Ammon's horn (tissue), 1 donor: ENCODE results near the gene RRAS2.
"Not testable (repeated sequence)": the region's sequence is repeated elsewhere in the genome, so short reads cannot be mapped to it uniquely, and the experiment has no call there.

Experiments
- DNase-seq: peaks from one replicate; pipeline ENCODE4 v3.0.0-alpha.2; 2016; ENCODE audit warnings: low spot score

Gene RRAS2

GRCh38 chr11:14358729-14359439 is at the start of gene RRAS2:
RRAS2 (minus strand) TSS chr11:14359183; CDS start chr11:14358870, 313 bp downstream.
- peak; percentile 79 for DNase-seq

GRCh38 chr11:14408612-14409011 is 49.6 kb upstream of the RRAS2 start:
- DNase-seq = no peak

DNA sequence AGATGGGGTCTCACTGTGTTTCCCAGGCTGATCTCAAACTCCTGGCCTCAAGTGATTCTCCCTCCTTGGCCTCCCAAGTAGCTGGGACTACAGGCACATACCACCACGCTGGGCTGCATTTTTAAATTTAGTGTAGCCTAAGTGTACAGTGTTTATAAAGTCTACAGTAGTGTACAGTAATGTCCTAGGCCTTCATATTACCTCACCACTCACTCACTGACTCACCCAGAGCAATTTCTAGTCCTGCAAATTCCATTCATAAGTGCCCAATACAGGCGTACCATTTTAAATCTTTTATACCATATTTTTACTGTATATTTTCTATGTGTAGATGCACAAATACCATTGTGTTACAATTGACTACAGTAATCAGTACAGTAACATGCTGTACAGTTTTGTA is 47.1 kb upstream of the RRAS2 start:
- DNase-seq = not testable (repeated sequence)

- not testable (repeated sequence) for DNase-seq
Measured at GRCh38 chr11:14403528-14403927, 44.5 kb upstream of the RRAS2 start.

DNA sequence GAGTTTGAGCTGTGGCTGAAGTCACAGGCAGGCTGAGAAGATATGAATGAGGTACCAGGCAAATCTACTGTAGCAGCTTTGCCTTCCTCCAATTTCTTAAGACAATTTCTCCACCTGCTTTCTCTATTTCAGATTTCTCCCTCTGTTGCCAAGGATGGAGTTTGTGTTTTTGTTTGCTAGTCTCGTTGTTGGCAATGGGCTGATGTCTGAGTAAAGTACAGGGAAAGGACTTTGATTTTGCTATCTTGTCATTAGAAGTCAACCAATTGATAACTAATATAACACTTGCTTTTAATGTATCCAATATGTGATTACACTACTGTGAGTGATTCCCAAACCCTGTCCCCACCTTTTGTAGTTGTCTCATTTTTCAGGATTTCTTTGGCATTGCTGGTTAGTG is 40.1 kb upstream of the RRAS2 start:
- no peak for DNase-seq

- DNase-seq = peak; percentile 22
Measured at GRCh38 chr11:14396273-14396672, 37.3 kb upstream of the RRAS2 start.

DNA sequence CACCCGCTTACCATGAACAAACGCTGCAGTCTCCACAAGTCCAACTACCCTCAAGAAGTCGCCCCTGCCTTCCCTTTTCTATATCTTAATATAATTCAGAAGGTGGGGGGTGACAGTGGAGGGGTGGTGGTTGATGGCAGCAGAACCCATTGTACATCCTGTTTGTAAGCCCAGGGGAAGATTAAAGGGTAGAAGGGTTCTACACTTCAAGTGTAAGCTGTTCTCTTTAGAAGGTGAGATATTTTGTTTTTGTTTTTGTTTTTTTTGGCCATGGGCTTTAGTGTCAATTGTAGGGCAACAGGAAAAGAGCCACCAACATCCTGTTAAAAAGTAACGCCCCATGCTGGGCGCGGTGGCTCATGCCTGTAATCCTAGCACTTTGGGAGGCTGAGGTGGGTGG is 34.9 kb upstream of the RRAS2 start:
- no peak for DNase-seq

DNA sequence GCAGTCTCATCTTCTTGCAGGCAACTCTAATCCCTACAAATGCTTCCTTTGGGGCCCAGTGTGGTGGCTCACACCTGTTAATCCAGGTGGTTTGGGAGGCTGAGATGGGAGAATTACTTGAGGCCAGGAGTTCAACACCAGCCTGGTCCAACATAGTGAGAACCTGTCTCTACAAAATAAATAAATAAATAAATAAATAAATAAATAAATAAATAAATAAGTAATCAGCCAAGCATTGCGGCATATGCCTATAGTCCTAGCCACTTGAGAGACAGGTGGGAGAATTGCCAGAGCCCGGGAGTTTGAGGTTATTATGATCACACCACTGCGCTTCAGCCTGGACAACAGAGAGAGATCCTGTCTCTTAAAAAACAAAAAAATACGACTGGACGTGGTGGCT is 34.1 kb upstream of the RRAS2 start:
- DNase-seq = no peak

- DNase-seq = no peak
Measured at GRCh38 chr11:14390669-14391068, 31.7 kb upstream of the RRAS2 start.

- no peak for DNase-seq
Measured at GRCh38 chr11:14388352-14388751, 29.4 kb upstream of the RRAS2 start.

- peak; percentile 96 for DNase-seq
Measured at GRCh38 chr11:14386895-14387480, 28.0 kb upstream of the RRAS2 start.

GRCh38 chr11:14386081-14386480 is 27.1 kb upstream of the RRAS2 start:
- DNase-seq = no peak

- no peak for DNase-seq
Measured at GRCh38 chr11:14384338-14384737, 25.4 kb upstream of the RRAS2 start.

GRCh38 chr11:14381968-14382367 is 23.0 kb upstream of the RRAS2 start:
- no peak for DNase-seq

DNA sequence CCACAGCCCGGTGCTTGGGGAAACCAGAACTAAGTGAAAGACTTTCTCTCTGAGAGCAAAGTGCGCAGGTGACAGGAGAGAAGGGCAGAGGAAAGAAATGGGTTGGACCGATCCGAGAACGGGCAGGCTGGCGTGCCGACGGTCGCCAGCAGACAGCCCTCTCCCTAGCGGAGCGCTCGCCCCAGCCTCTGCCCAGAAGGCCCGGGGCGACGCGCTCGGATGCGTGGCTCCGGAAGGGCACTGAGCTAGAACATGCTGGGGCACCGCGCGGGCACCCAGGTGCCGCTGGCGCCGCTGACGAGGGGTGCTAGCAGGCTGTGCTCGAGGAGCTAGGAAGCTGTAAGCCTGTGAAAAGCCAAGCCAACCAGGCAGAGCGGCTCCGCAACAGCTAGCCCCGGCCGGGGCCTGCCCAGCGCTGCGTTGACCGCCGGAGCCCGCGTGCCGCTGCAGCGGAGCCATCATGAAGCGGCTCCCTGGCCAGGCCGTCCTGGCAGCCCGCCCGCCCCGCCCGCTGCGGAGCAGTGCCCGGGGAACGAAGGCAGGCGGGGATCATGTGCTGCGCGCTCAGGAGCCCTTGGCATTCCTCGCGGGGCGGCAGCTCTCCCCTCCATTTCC is 22.1 kb upstream of the RRAS2 start:
- DNase-seq = peak; percentile 72

- DNase-seq = no peak
Measured at GRCh38 chr11:14380125-14380936, 21.3 kb upstream of the RRAS2 start.

GRCh38 chr11:14378171-14378570 is 19.2 kb upstream of the RRAS2 start:
- no peak for DNase-seq

GRCh38 chr11:14376920-14377319 is 17.9 kb upstream of the RRAS2 start:
- no peak for DNase-seq

GRCh38 chr11:14374922-14375830 is 16.2 kb upstream of the RRAS2 start:
- no peak for DNase-seq

DNA sequence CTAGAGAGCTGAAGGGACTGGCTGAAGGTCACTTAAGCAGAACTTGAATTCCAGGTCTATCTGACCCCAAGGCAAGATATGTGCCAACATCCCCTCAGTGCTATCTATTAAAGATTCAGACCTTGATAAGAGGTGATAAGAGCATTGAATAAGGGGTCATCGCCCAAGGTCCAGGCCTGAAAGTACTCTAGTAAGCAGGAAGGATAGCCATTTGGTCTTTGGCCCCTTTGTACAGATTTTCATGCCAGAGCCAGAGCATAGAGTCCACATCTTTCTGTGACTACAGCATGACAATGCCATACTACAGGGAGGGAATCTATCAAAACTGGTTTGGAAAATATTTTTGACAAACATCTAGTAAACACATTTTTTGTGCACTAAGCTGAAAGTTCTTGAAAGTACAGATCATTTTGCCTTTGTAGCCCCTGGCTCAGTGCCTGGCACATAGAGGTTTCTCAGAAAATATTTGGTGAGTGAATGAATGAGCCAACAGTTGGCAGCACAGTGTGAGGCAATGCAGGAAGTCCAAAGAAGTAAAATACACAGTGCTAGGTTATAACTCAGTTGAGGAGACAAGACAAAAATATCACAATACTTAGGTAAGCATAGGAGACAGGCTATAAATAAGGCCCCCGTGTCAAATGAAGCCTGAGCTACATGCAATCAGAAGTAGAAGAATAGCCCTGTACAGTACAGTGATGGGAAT is 15.1 kb upstream of the RRAS2 start:
- no peak for DNase-seq

DNA sequence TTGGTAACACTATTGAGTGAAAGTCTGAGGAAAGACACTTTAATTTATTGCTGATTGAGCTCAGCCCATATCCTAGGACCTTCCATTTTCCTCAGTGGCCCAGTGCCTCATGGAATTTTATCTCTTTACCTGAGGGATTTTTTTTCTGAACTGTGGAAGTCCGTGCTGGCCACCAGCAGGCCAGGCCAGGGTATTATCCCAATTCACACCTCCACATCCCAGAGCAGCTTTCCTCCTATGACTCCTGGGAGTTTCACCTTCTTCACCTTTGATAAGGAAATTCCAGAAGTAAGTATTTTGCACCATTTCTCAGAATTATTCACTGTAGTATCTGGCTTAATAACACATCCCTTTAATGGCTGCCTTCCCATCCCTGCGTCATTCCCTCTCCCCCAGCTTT is 13.0 kb upstream of the RRAS2 start:
- DNase-seq = no peak
